ENCODE measurements around the gene LGR4.

The LGR4 gene

GRCh38 chr11:27440090-27440489 lies 32.5 kb downstream of the LGR4 start:
- no peak for DNase-seq (ENCODE audit: low read depth)
- H3K4me3 ChIP-seq (ENCODE audit: low read depth, low read length) = no peak overlapping the region
- TF ChIP-seq, protein P1, sequence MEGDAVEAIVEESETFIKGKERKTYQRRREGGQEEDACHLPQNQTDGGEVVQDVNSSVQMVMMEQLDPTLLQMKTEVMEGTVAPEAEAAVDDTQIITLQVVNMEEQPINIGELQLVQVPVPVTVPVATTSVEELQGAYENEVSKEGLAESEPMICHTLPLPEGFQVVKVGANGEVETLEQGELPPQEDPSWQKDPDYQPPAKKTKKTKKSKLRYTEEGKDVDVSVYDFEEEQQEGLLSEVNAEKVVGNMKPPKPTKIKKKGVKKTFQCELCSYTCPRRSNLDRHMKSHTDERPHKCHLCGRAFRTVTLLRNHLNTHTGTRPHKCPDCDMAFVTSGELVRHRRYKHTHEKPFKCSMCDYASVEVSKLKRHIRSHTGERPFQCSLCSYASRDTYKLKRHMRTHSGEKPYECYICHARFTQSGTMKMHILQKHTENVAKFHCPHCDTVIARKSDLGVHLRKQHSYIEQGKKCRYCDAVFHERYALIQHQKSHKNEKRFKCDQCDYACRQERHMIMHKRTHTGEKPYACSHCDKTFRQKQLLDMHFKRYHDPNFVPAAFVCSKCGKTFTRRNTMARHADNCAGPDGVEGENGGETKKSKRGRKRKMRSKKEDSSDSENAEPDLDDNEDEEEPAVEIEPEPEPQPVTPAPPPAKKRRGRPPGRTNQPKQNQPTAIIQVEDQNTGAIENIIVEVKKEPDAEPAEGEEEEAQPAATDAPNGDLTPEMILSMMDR (IDR thresholded peaks at IDR 0.05; ENCODE audit: control insufficient read depth, extremely low read depth, insufficient read depth) = no peak

DNA sequence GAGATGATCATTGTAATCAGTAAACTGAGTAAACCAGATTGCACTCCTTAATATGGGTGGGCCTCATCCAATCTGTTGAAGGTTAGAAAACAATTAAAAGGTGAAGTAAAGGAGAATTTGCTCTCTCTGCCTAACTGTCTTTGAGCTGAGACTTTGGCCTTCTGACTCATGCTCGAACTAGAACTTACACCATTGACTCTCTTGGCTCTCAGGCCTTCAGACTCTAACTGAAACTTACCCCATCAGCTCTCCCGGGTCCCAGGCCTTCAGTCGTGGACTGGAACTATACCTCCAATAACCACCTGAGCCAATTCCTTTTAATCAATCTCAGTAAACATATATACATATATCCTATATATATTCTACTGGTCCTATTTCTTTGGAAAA lies 34.0 kb downstream of the LGR4 start:
- TF ChIP-seq, protein P1 (IDR thresholded peaks at IDR 0.05; ENCODE audit: control insufficient read depth, extremely low read depth, insufficient read depth) = no peak
- no peak for DNase-seq (ENCODE audit: low read depth)
- no peak overlapping the region for H3K4me3 ChIP-seq (ENCODE audit: low read depth, low read length)

DNA sequence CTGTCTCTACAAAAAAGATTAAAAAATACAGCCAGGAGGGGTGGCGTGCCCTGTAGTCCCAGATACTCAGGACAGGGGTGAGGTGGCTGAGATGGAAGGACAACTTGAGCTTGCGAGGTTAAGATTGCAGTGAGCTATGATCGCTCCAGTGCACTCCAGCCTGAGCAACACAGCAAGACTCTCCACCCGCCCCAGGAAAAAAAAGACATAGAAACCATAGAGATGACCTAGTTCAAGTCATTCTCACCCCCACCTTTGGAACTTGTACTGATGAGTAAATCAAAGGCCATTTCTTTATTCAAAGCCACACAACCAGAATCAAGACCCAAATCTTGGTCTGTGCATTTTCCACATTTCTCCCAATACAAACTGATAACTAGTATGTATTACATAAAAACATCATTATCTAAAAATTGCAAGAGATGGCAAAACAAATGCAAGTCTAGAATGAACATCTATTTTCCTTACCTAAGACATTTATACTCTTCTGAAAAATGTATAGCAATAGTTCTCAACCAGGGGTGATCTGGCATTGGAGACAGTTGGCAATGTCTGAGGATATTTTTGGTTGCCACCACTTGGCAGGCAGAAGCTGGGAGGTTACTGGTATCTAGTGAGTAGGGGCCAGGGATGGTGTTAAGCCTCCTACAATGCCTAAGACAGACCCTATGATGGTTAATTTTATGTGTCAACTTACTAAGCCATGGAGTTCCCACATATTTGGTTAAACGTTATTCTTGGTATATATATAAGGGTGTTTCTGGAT lies 34.6 kb downstream of the LGR4 start:
- no peak overlapping the region for H3K4me3 ChIP-seq (ENCODE audit: low read depth, low read length)
- TF ChIP-seq, protein P1 (IDR thresholded peaks at IDR 0.05; ENCODE audit: control insufficient read depth, extremely low read depth, insufficient read depth) = no peak
- no peak for DNase-seq (ENCODE audit: low read depth)

GRCh38 chr11:27436916-27437315 lies 35.7 kb downstream of the LGR4 start:
- no peak for DNase-seq (ENCODE audit: low read depth)
- no peak overlapping the region for H3K4me3 ChIP-seq (ENCODE audit: low read depth, low read length)
- TF ChIP-seq, protein P1 (IDR thresholded peaks at IDR 0.05; ENCODE audit: control insufficient read depth, extremely low read depth, insufficient read depth) = no peak

DNA sequence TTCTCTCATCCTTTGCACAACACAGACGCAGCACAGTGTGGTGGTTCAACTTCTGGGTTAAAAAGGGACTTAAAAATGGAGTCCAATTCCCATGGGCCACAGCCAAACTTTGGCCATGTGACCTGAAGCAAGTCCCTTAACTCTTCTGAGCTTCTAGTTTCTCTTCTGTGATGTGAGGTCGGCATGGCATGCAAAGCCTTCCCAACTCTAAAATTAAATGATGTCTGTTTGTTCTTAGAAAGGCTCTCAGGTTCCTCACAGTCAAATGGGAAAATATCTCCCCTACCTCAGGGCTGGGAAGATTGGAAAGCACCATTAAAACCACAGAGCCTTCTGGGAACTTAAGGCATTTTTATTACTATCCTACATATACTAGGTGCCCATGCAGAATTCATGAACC lies 38.8 kb downstream of the LGR4 start:
- H3K4me3 ChIP-seq (ENCODE audit: low read depth, low read length) = no peak overlapping the region
- no peak for DNase-seq (ENCODE audit: low read depth)
- TF ChIP-seq, protein P1 (IDR thresholded peaks at IDR 0.05; ENCODE audit: control insufficient read depth, extremely low read depth, insufficient read depth) = no peak

DNA sequence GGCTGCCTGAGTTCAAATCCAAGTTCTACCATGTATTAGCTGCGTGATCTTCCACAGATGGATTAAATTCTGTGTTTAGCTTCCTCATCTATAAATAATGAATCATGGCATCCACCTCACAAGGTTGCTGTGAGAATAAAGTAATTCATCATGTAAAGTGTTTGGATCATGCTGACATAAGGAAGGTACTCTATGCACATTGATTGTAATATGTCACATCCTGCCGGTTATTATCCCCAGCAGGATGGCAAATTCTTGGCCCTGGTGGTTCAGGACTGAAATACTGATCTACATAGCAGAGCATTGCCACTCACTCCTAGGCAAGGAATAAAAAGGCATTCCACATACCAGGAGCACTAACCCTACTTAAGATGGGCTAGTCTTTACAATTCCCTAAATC lies 40.8 kb downstream of the LGR4 start:
- no peak for DNase-seq (ENCODE audit: low read depth)
- H3K4me3 ChIP-seq (ENCODE audit: low read depth, low read length) = no peak overlapping the region
- TF ChIP-seq, protein P1 (IDR thresholded peaks at IDR 0.05; ENCODE audit: control insufficient read depth, extremely low read depth, insufficient read depth) = no peak

All from LNCaP clone FGC (cell line).